Measurements from ENCODE around the gene DAAM2. TPM values are rescaled to one million over a fixed set of nuclear protein-coding genes. Genes with fewer than 3 reads are reported as not detected.

DAAM2 gene
- total and polyA plus RNA-seq, 4 donors, result 1.9 to 17.0 (median 4.4) TPM

- H3K9me3 ChIP-seq (ENCODE audit: control insufficient read depth in 4 of 4, low read length in 3 of 4), result no peaks in the 10 kb centered on the region
- H3K36me3 ChIP-seq (ENCODE audit: control insufficient read depth in 4 of 4, insufficient read depth in 3 of 4, low read depth in 1 of 4, low read length in 3 of 4), result no peaks in the 10 kb centered on the region
- no peak for TF ChIP-seq RXRA (IDR thresholded peaks at IDR 0.05)
- TF ChIP-seq MAX (IDR thresholded peaks at IDR 0.05), result no peak
- TF ChIP-seq, protein P1, sequence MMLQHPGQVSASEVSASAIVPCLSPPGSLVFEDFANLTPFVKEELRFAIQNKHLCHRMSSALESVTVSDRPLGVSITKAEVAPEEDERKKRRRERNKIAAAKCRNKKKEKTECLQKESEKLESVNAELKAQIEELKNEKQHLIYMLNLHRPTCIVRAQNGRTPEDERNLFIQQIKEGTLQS (IDR thresholded peaks at IDR 0.05), result no peak
- TF ChIP-seq SP1 (IDR thresholded peaks at IDR 0.05), result no peak
- no peak for TF ChIP-seq HNF4G (IDR thresholded peaks at IDR 0.05)
- peak; percentile 62 to 71 for TF ChIP-seq RAD21 (IDR thresholded peaks at IDR 0.05)
- TF ChIP-seq, protein P2, sequence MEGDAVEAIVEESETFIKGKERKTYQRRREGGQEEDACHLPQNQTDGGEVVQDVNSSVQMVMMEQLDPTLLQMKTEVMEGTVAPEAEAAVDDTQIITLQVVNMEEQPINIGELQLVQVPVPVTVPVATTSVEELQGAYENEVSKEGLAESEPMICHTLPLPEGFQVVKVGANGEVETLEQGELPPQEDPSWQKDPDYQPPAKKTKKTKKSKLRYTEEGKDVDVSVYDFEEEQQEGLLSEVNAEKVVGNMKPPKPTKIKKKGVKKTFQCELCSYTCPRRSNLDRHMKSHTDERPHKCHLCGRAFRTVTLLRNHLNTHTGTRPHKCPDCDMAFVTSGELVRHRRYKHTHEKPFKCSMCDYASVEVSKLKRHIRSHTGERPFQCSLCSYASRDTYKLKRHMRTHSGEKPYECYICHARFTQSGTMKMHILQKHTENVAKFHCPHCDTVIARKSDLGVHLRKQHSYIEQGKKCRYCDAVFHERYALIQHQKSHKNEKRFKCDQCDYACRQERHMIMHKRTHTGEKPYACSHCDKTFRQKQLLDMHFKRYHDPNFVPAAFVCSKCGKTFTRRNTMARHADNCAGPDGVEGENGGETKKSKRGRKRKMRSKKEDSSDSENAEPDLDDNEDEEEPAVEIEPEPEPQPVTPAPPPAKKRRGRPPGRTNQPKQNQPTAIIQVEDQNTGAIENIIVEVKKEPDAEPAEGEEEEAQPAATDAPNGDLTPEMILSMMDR (IDR thresholded peaks at IDR 0.05; ENCODE audit: low read depth, low read length, missing input control), result peak; percentile 28
- TF ChIP-seq FOXA2 (IDR thresholded peaks at IDR 0.05), result no peak
- no peak for TF ChIP-seq JUND (IDR thresholded peaks at IDR 0.05)
- WGBS, result 18% methylated on average over 1 of the region's 1 CpG
- H3K4me3 ChIP-seq (ENCODE audit: low read depth in 1 of 3, low read length in 3 of 3), result no peak overlapping the region
- no peak for DNase-seq (ENCODE audit: low spot score)
- peaks cover 2 to 14% (median 9%) of the 10 kb centered on the region in 4 donors for H3K4me1 ChIP-seq (ENCODE audit: control insufficient read depth in 4 of 4, insufficient read depth in 4 of 4, low read length in 3 of 4)
- no peaks in the 10 kb centered on the region for H3K27me3 ChIP-seq (ENCODE audit: control insufficient read depth in 4 of 4, insufficient read depth in 4 of 4, low read length in 3 of 4)
- no peak overlapping the region for H3K27ac ChIP-seq (ENCODE audit: low read depth in 1 of 2, low read length in 2 of 2)
- no peak overlapping the region for H3K9ac ChIP-seq (ENCODE audit: low read depth in 1 of 2, low read length in 2 of 2)
These were observed 865 bp upstream of the DAAM2 start for GRCh38 chr6:39791311-39791710.

DNA sequence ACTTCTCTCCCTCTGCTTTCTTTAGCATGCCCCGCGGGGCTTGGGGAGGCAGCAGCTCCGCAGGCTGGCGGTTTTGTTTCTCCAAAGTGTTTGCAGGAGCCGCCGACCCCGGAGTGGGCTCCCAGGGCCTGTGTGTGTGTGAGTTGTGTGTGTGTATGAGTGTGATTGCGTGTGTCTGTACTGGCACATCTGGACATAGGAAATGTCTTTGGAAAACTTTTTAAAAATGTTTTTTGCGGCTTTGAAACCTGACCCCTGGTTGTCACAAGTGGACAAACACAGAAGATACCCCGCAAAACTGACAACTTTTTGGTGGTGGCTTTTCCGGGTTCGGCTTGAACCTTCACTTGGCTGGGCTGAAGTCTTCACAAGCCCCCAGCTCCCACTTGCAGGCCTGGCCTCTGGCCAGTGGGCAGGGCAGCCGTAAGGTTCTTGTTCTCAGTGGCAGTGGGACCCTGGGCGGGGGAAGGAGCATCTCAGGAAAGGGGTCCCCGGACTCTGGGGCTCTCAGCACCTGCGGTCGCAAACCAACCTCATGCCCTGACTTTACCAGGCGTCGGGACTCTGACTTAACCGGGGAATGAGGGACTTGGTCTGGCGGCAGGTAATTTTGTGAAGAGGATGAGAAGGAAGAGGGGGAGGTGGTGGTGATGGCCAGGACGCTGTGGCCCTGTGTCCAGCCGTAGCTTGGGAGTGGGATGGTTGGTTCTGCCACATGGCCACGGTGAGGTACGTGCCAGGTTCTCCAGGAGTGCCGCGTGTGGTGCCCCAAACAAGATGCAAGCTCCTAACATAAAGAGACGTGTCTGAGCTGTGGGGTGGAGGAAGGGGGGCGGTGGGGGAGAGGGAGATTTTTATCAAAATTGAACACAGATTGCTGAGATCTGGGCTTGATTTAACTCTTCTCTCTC, 619 bp downstream of the DAAM2 start:
- no peak for DNase-seq (ENCODE audit: low spot score)
- 38% methylated on average over 29 of the region's 29 CpGs for WGBS
- Histone ChIP-seq H3K9me3 (ENCODE audit: control insufficient read depth in 4 of 4, low read length in 3 of 4) (no peaks in the 10 kb centered on the region), H3K27me3 (ENCODE audit: control insufficient read depth in 4 of 4, insufficient read depth in 4 of 4, low read length in 3 of 4) (no peaks in the 10 kb centered on the region), H3K27ac (ENCODE audit: low read depth in 1 of 2, low read length in 2 of 2) (peak overlapping the region in 1 of 2 donors; percentile 37), H3K4me1 (ENCODE audit: control insufficient read depth in 4 of 4, insufficient read depth in 4 of 4, low read length in 3 of 4) (peaks cover 2 to 14% (median 9%) of the 10 kb centered on the region in 4 donors), H3K4me3 (ENCODE audit: low read depth in 1 of 3, low read length in 3 of 3) (peak overlapping the region; percentile 38 to 75 (median 58)), H3K36me3 (ENCODE audit: control insufficient read depth in 4 of 4, insufficient read depth in 3 of 4, low read depth in 1 of 4, low read length in 3 of 4) (no peaks in the 10 kb centered on the region), H3K9ac (ENCODE audit: low read depth in 1 of 2, low read length in 2 of 2) (peak overlapping the region in 1 of 2 donors; percentile 50)
- no peak for TF ChIP-seq RAD21 (IDR thresholded peaks at IDR 0.05)
- TF ChIP-seq, protein P1 (IDR thresholded peaks at IDR 0.05), result no peak
- no peak for TF ChIP-seq YY1 (IDR thresholded peaks at IDR 0.05)
- TF ChIP-seq RXRA (IDR thresholded peaks at IDR 0.05), result no peak
- no peak for TF ChIP-seq HNF4A (conservative IDR thresholded peaks at IDR 0.05)
- no peak for TF ChIP-seq TAF1 (conservative IDR thresholded peaks at IDR 0.05)
- no peak for TF ChIP-seq FOXA1 (IDR thresholded peaks at IDR 0.05)
- no peak for TF ChIP-seq MAX (IDR thresholded peaks at IDR 0.05)
- TF ChIP-seq FOXA2 (IDR thresholded peaks at IDR 0.05), result no peak
- no peak for TF ChIP-seq REST (IDR thresholded peaks at IDR 0.05)

All from liver (tissue), 9 donors.